DOHH2 (cell line): ENCODE results near the gene KCNH1.
"Not testable (repeated sequence)": the region's sequence is repeated elsewhere in the genome, so short reads cannot be mapped to it uniquely, and the experiment has no call there.

ENCODE experiments used
- CTCF ChIP-seq: fragments of 200-600 bp; sonication (generic); IDR thresholded peaks from one replicate; pipeline ENCODE4 v1.5.1; 2014; ENCODE audit warnings: antibody characterized with exemption, mild to moderate bottlenecking, low read depth, low read length; ENCODE audit not compliant: poor library complexity, severe bottlenecking
- EZH2phosphoT487 ChIP-seq: fragments of 200-600 bp; sonication (generic); IDR thresholded peaks from 2 replicates; pipeline ENCODE4 v1.6.1; 2017; ENCODE audit warnings: borderline replicate concordance, mild to moderate bottlenecking, antibody characterized with exemption, low read length, moderate library complexity, mixed read lengths

- TF ChIP-seq CTCF: peak; percentile 58
- TF ChIP-seq EZH2phosphoT487: not testable (repeated sequence)
These were observed 183.9 kb downstream of the KCNH1 start for GRCh38 chr1:210949940-210950546.
